Neural progenitor cell (in vitro differentiated cells): Measurements from ENCODE around the gene RFX3.

Experiments
- EZH2 ChIP-seq: fragments of 200-600 bp; sonication (generic); IDR thresholded peaks from 2 replicates; pipeline ENCODE4 v1.6.1; 2017; ENCODE audit warnings: antibody characterized with exemption, mild to moderate bottlenecking, moderate library complexity
- EZH2phosphoT487 ChIP-seq: fragments of 200-600 bp; sonication (generic); IDR thresholded peaks from 2 replicates; pipeline ENCODE4 v1.6.1; 2017; ENCODE audit warnings: antibody characterized with exemption
- TF ChIP-seq, protein P1 (sequence below): fragments of 200-600 bp; sonication (generic); IDR thresholded peaks from 2 replicates; pipeline ENCODE4 v1.5.1; 2017; ENCODE audit warnings: antibody characterized with exemption, mild to moderate bottlenecking

DNA sequence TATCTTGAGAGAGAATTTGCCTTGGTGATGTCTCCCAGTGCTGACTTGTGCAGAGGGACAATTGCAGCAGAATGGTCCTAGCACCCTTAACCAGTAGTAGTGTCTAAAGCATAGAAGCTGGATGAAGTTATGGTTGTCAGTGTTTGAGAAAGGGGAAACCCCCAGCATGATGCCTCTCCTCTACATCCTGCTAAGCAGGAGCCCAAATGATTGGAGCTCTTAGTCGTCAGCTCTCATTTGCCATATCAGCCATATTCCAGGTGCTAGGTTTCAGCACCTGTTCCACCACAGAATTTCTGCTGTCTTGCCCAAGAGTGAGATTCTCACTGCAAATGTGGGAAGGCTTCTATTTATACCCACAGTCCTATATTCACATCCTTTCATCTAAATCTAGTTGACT, 43.7 kb upstream of the RFX3 start:
- TF ChIP-seq, protein P1, sequence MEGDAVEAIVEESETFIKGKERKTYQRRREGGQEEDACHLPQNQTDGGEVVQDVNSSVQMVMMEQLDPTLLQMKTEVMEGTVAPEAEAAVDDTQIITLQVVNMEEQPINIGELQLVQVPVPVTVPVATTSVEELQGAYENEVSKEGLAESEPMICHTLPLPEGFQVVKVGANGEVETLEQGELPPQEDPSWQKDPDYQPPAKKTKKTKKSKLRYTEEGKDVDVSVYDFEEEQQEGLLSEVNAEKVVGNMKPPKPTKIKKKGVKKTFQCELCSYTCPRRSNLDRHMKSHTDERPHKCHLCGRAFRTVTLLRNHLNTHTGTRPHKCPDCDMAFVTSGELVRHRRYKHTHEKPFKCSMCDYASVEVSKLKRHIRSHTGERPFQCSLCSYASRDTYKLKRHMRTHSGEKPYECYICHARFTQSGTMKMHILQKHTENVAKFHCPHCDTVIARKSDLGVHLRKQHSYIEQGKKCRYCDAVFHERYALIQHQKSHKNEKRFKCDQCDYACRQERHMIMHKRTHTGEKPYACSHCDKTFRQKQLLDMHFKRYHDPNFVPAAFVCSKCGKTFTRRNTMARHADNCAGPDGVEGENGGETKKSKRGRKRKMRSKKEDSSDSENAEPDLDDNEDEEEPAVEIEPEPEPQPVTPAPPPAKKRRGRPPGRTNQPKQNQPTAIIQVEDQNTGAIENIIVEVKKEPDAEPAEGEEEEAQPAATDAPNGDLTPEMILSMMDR = no peak
- TF ChIP-seq EZH2 (no peak), EZH2phosphoT487 (no peak)
